Measurements from ENCODE around the gene PRSS53. TPM values are rescaled to one million over a fixed set of nuclear protein-coding genes. Genes with fewer than 3 reads are reported as not detected.

PRSS53 gene
- total RNA-seq, 1 donor from 2014 or later, result 1.1 TPM

DNA sequence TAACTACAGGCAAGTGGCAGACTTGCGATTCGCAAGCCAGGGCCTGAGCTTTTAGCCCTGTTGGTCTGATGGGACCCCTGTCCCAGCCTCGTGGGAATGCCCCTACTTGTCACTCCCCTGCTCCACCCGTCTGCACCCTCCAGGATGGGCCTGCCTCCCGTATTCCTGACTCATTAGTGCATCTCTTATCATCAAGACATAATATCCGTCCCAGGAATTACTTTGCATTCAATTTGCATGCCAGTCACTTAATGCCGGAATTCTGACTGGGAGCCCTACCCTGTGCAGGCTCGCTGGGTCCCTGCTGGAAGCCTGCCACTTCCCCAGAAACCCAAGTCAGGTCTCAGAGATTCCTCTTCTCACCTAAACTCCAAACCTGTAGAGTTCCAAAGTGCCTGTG is 3.3 kb downstream of the PRSS53 start:
- Histone ChIP-seq H3K4me3 (ENCODE audit: low read depth, low read length) (no peak overlapping the region), H3K27me3 (ENCODE audit: control insufficient read depth, insufficient read depth, low read length) (no peaks in the 10 kb centered on the region), H3K36me3 (ENCODE audit: control insufficient read depth, insufficient read depth, low read length) (peaks cover 13% of the 10 kb centered on the region)
- DNase-seq (ENCODE audit: low read depth), result no peak
- TF ChIP-seq CTCF (IDR thresholded peaks at IDR 0.05; ENCODE audit: insufficient read depth, low read length, severe bottlenecking), result no peak
- FAIRE-seq, result no peak

- no peak for TF ChIP-seq CTCF (IDR thresholded peaks at IDR 0.05; ENCODE audit: insufficient read depth, low read length, severe bottlenecking)
- peaks cover 15% of the 10 kb centered on the region for H3K36me3 ChIP-seq (ENCODE audit: control insufficient read depth, insufficient read depth, low read length)
- H3K27me3 ChIP-seq (ENCODE audit: control insufficient read depth, insufficient read depth, low read length), result no peaks in the 10 kb centered on the region
- DNase-seq (ENCODE audit: low read depth) (no peak), FAIRE-seq (no peak)
- no peak overlapping the region for H3K4me3 ChIP-seq (ENCODE audit: low read depth, low read length)
Measured at GRCh38 chr16:31084584-31085302, 4.0 kb downstream of the PRSS53 start.

- Histone ChIP-seq H3K27me3 (ENCODE audit: control insufficient read depth, insufficient read depth, low read length) (no peaks in the 10 kb centered on the region), H3K4me3 (ENCODE audit: low read depth, low read length) (no peak overlapping the region), H3K36me3 (ENCODE audit: control insufficient read depth, insufficient read depth, low read length) (peaks cover 18% of the 10 kb centered on the region)
- no peak for DNase-seq (ENCODE audit: low read depth)
- TF ChIP-seq CTCF (IDR thresholded peaks at IDR 0.05; ENCODE audit: insufficient read depth, low read length, severe bottlenecking), result no peak
- no peak for FAIRE-seq
Measured at GRCh38 chr16:31083981-31084380, 4.8 kb downstream of the PRSS53 start.

- no peak for FAIRE-seq
- no peak overlapping the region for H3K4me3 ChIP-seq (ENCODE audit: low read depth, low read length)
- peaks cover 21% of the 10 kb centered on the region for H3K36me3 ChIP-seq (ENCODE audit: control insufficient read depth, insufficient read depth, low read length)
- DNase-seq (ENCODE audit: low read depth), result no peak
- H3K27me3 ChIP-seq (ENCODE audit: control insufficient read depth, insufficient read depth, low read length), result no peaks in the 10 kb centered on the region
- no peak for TF ChIP-seq CTCF (IDR thresholded peaks at IDR 0.05; ENCODE audit: insufficient read depth, low read length, severe bottlenecking)
Measured at GRCh38 chr16:31083556-31083955, 5.2 kb downstream of the PRSS53 start.

- Histone ChIP-seq H3K4me3 (ENCODE audit: low read depth, low read length) (no peak overlapping the region), H3K36me3 (ENCODE audit: control insufficient read depth, insufficient read depth, low read length) (peaks cover 24% of the 10 kb centered on the region), H3K27me3 (ENCODE audit: control insufficient read depth, insufficient read depth, low read length) (no peaks in the 10 kb centered on the region)
- FAIRE-seq, result no peak
- no peak for TF ChIP-seq CTCF (IDR thresholded peaks at IDR 0.05; ENCODE audit: insufficient read depth, low read length, severe bottlenecking)
- no peak for DNase-seq (ENCODE audit: low read depth)
Measured at GRCh38 chr16:31083081-31083480, 5.7 kb downstream of the PRSS53 start.
